HFF-Myc (cell line): Measurements from ENCODE around the gene USP17L29.
"Not testable (repeated sequence)": the region's sequence is repeated elsewhere in the genome, so short reads cannot be mapped to it uniquely, and the experiment has no call there.

Experiments used
- DNase-seq: peaks from one replicate; pipeline ENCODE4 v3.0.0-alpha.2; 2011; ENCODE audit warnings: low read depth; ENCODE audit errors: extremely low read depth
- H3K4me3 ChIP-seq: replicated peaks from 2 replicates; pipeline ENCODE4 v1.5.1; 2011; ENCODE audit warnings: low read depth, mild to moderate bottlenecking, control low read depth, low read length
- TF ChIP-seq, protein P1 (sequence below): IDR thresholded peaks from 2 replicates; pipeline ENCODE4 v1.5.1; 2012; ENCODE audit warnings: mild to moderate bottlenecking, low read depth, low read length, control low read depth; ENCODE audit errors: missing control alignments

USP17L29 gene

DNA sequence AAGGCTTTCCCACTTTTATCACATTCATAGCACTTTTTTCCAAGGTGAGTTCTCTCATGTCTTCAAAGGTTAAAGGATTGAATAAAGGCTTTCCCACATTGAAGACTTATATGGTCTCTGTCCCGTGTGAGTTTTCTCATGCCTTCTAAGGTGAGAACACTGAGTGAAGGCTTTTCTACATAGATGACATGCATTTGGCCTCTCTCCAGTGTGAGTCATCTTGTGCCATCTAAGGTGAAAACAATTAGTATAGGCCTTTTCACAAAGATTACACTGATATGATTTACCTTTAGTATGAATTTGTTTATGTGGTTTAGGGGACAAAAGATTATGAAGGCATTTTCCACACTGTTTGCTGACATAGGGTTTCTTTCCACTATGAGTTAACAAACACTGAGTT is 30.7 kb downstream of the USP17L29 start:
- TF ChIP-seq, protein P1, sequence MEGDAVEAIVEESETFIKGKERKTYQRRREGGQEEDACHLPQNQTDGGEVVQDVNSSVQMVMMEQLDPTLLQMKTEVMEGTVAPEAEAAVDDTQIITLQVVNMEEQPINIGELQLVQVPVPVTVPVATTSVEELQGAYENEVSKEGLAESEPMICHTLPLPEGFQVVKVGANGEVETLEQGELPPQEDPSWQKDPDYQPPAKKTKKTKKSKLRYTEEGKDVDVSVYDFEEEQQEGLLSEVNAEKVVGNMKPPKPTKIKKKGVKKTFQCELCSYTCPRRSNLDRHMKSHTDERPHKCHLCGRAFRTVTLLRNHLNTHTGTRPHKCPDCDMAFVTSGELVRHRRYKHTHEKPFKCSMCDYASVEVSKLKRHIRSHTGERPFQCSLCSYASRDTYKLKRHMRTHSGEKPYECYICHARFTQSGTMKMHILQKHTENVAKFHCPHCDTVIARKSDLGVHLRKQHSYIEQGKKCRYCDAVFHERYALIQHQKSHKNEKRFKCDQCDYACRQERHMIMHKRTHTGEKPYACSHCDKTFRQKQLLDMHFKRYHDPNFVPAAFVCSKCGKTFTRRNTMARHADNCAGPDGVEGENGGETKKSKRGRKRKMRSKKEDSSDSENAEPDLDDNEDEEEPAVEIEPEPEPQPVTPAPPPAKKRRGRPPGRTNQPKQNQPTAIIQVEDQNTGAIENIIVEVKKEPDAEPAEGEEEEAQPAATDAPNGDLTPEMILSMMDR = no peak
- no peak overlapping the region for H3K4me3 ChIP-seq
- DNase-seq = no peak

DNA sequence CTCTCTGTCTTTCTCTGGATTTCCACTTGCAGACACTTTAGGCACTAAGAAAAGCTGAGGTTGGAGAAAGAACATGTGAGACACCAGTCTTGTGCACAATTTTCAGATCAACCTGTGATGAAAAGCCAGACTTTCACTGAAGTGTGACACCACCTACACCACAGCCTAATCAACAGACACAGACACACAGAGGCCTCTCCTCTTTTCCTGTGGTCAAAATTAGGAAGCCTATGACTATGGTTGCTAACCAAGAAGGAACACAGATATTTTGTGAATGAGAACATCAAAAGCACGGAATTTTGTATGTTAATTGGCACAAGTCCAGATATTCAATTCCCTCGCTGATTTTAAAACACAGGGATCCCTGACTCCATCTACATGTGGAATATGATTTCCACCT is 35.6 kb downstream of the USP17L29 start:
- DNase-seq, H3K4me3 ChIP-seq: not testable (repeated sequence)
